HepG2 (cell line): ENCODE data around the gene CCM2. TPM values are rescaled to one million over a fixed set of nuclear protein-coding genes. Genes with fewer than 3 reads are reported as not detected.

Experiments
- ATAC-seq: fragments of 200-7000 bp; cut with Tn5 transposase; 3 replicates; pipeline ENCODE4 v1.9.1; 2020; ENCODE audit warnings: mild to moderate bottlenecking, moderate library complexity
- BruUV-seq: library from RNA; stranded (reverse); fragments of 400-500 nt; replicated peaks from 2 replicates; lab custom pipeline; 2021; lab: Mats Ljungman, UMichigan
- CTCF ChIA-PET: fragments of 300-600 bp; formaldehyde crosslinking; extraction: SDS; loops from one replicate; lab custom pipeline; 2021; ENCODE audit warnings: low total read pairs, inconsistent platforms, low intra/inter-chr PET ratio; lab: Yijun Ruan, JAX
- POLR2A ChIA-PET: fragments of 350-600 bp; sonication (Branson Sonifier 250); formaldehyde crosslinking; loops from one replicate; lab custom pipeline; 2020; ENCODE audit warnings: antibody characterized with exemption, inconsistent platforms; lab: Yijun Ruan, JAX
- DNase-seq: peaks from one replicate; pipeline ENCODE4 v3.0.0-alpha.2; 2015; ENCODE audit warnings: low spot score
- FAIRE-seq: peaks from 3 replicates; lab custom pipeline; 2011; peaks lifted over from hg19 to GRCh38; lab: Jason Lieb, UNC
- H2AFZ ChIP-seq: one replicate; pipeline ENCODE4 v1.6.1; 2011; ENCODE audit warnings: low read length, inconsistent platforms
- H3K27ac ChIP-seq: fragments of 300-600 bp; 3 replicates; pipeline ENCODE4 v1.8.0; 2011; ENCODE audit warnings: mixed run types, mild to moderate bottlenecking, mixed read lengths, low read length, inconsistent platforms; ENCODE audit not compliant: insufficient read depth; ENCODE audit errors: extremely low read length
- H3K27me3 ChIP-seq, 2 experiments: fragments of 200-600 bp in 1 of 2; 2 replicates in 1 of 2; 3 replicates in 1 of 2; pipeline versions ENCODE4 v1.6.0 to v1.8.0; 2011; ENCODE audit warnings: low read length in 2 of 2, mild to moderate bottlenecking in 2 of 2, moderate library complexity in 2 of 2, inconsistent platforms in 1 of 2; ENCODE audit not compliant: insufficient read depth in 2 of 2, control insufficient read depth in 1 of 2
- H3K36me3 ChIP-seq, 2 experiments: fragments of 200-600 bp in 1 of 2; replicated peaks in 1 of 2; 2 replicates in 1 of 2; 3 replicates in 1 of 2; pipeline versions ENCODE4 v1.5.1 to v1.8.0; 2011; ENCODE audit warnings: low read length in 2 of 2, inconsistent platforms in 1 of 2; ENCODE audit not compliant: insufficient read depth in 2 of 2, control insufficient read depth in 1 of 2
- H3K4me1 ChIP-seq: 2 replicates; pipeline ENCODE4 v1.5.1; 2012; ENCODE audit warnings: low read length, inconsistent platforms; ENCODE audit not compliant: insufficient read depth
- H3K4me2 ChIP-seq: 2 replicates; pipeline ENCODE4 v1.6.0; 2011; ENCODE audit warnings: low read depth, low read length, inconsistent platforms
- H3K4me3 ChIP-seq, 3 experiments: fragments of 200-600 bp in 1 of 3; sonication (generic), shearing (Covaris generic) in 1 of 3; replicated peaks in 1 of 3; 2 replicates each; pipeline ENCODE4 v1.5.1; 2011 to 2016; ENCODE audit warnings: low read length in 3 of 3, inconsistent platforms in 2 of 3, low read depth in 2 of 3, mild to moderate bottlenecking in 2 of 3, control low read depth in 1 of 3, mixed read lengths in 1 of 3; ENCODE audit not compliant: insufficient read depth in 1 of 3
- H3K79me2 ChIP-seq: one replicate; pipeline ENCODE4 v1.6.1; 2011; ENCODE audit warnings: low read length, inconsistent platforms; ENCODE audit not compliant: insufficient read depth
- H3K9ac ChIP-seq: 2 replicates; pipeline ENCODE4 v1.6.0; 2011; ENCODE audit warnings: mild to moderate bottlenecking, low read depth, low read length, inconsistent platforms; ENCODE audit not compliant: insufficient read depth
- H3K9me3 ChIP-seq: 2 replicates; pipeline ENCODE4 v1.5.1; 2012; ENCODE audit warnings: mild to moderate bottlenecking, low read length
- H4K20me1 ChIP-seq: 2 replicates; pipeline ENCODE4 v1.6.0; 2011; ENCODE audit warnings: inconsistent platforms, mild to moderate bottlenecking, low read length, moderate library complexity; ENCODE audit not compliant: insufficient read depth
- ARID5B ChIP-seq: IDR thresholded peaks from 2 replicates; pipeline ENCODE4 v1.4.0; 2020; ENCODE audit warnings: mild to moderate bottlenecking, missing genetic modification reagents
- HNRNPL ChIP-seq: fragments of 200-400 bp; formaldehyde crosslinking; IDR thresholded peaks from 2 replicates; pipeline ENCODE4 v1.6.1; 2017; ENCODE audit warnings: mild to moderate bottlenecking, low read depth, low read length
- SOX13 ChIP-seq, 3 experiments: fragments of 450-650 bp in 1 of 3; sonication (generic) in 1 of 3; formaldehyde crosslinking in 1 of 3; IDR thresholded peaks in 2 of 3; conservative IDR thresholded peaks in 1 of 3; 2 replicates each; pipeline versions ENCODE4 v1.5.0 to v1.6.1; 2016 to 2020; ENCODE audit warnings: antibody characterized with exemption in 1 of 3, mild to moderate bottlenecking in 1 of 3, missing compliant biosample characterization in 1 of 3, missing genetic modification reagents in 1 of 3, moderate library complexity in 1 of 3
- ZNF234 ChIP-seq: sonication (generic); formaldehyde crosslinking; conservative IDR thresholded peaks from 2 replicates; pipeline ENCODE4 v1.5.1; 2020; ENCODE audit warnings: mild to moderate bottlenecking, missing genetic modification reagents
- WGBS: methylation state at CpG from one replicate; pipeline ENCODE4 v1.1.6; 2017; ENCODE audit warnings: low lambda C conversion rate; 5-methylcytosine and 5-hydroxymethylcytosine counted together
- in situ Hi-C: cut with HindIII; loops from 2 replicates; pipeline ENCODE4 v1.10.0; 2017; ENCODE audit warnings: low pct_unique_long_range_greater_than_20kb; ENCODE audit not compliant: extremely low pct_ligation_motif_present
- intact Hi-C: fragments of 100-400 bp; cut with micrococcal nuclease; formaldehyde crosslinking; loops from one replicate; pipeline ENCODE4 v1.10.0; 2022; ENCODE audit not compliant: unreplicated experiment
- polyA plus RNA-seq, 8 experiments: library from polyadenylated mRNA; depleted of rRNA in 3 of 8; stranded (reverse) in 7 of 8; unstranded in 1 of 8; fragments of >200 nt; fragmentation: Illumina TruSeq in 4 of 8; extraction: Trizol in 4 of 8; gene quantifications; 2 replicates each; pipeline versions ENCODE4 v1.2.1 to v1.2.3, GENCODE V29; 2011 to 2016; ENCODE audit warnings: low read depth in 4 of 8, missing spikeins in 1 of 8, mixed read lengths in 1 of 8; ENCODE audit not compliant: insufficient read depth in 1 of 8
- total RNA-seq, 5 experiments: library from RNA; depleted of rRNA; stranded (reverse); fragments of >200 nt; fragmentation: Illumina TruSeq; extraction: Trizol; gene quantifications; 2 replicates each; pipeline ENCODE4 v1.2.3, GENCODE V29; 2016; ENCODE audit warnings: low read depth in 1 of 5

CCM2 gene
- total and polyA plus RNA-seq, 2 of the 13 experiments (the other 11 are each of a cell fraction or from before 2014, with no cell fraction given), result 13.7 to 15.8 TPM

GRCh38 chr7:44983742-44984477 lies 16.1 kb upstream of the CCM2 start:
- ChIA-PET CTCF (no interaction called here), POLR2A (no interaction called here)
- H3K27ac ChIP-seq, result no peak overlapping the region
- no TSS peak for BruUV-seq
- in situ Hi-C loops, result no loop called here
- 43% methylated on average over 6 of the region's 6 CpGs for WGBS
- intact Hi-C loops, result no loop called here
- ATAC-seq, result no peak
- H3K36me3 ChIP-seq, result no peaks in the 10 kb centered on the region
- H3K4me2 ChIP-seq, result no peak overlapping the region
- peaks cover 10% of the 10 kb centered on the region for H3K4me1 ChIP-seq
- H2AFZ ChIP-seq, result no peak overlapping the region
- FAIRE-seq, result no peak
- H3K27me3 ChIP-seq, result no peaks in the 10 kb centered on the region
- H3K79me2 ChIP-seq, result no peaks in the 10 kb centered on the region
- DNase-seq, result no peak
- H3K9ac ChIP-seq, result no peak overlapping the region
- H4K20me1 ChIP-seq, result no peaks in the 10 kb centered on the region
- no peaks in the 10 kb centered on the region for H3K9me3 ChIP-seq
- no peak for TF ChIP-seq HNRNPL
- no peak for TF ChIP-seq SOX13 (IDR thresholded peaks at IDR 0.05)
- peak in 1 of 2 experiments; percentile 3; a peak in 1 of 4 replicates for TF ChIP-seq SOX13 (CRISPR knock-in tag; conservative IDR thresholded peaks at IDR 0.05 in 1 of 2, IDR thresholded peaks at IDR 0.05 in 1 of 2)
- no peak for TF ChIP-seq ZNF234
- TF ChIP-seq ARID5B (CRISPR knock-in tag), result no peak
- no peak overlapping the region for H3K4me3 ChIP-seq
